ENCODE measurements around the gene JAKMIP2. TPM values are rescaled to one million over a fixed set of nuclear protein-coding genes. Genes with fewer than 3 reads are reported as not detected.

JAKMIP2 gene
- total and polyA plus RNA-seq, 4 donors, result 0.13 to 1.9 (median 0.42) TPM; not detected in 1

DNA sequence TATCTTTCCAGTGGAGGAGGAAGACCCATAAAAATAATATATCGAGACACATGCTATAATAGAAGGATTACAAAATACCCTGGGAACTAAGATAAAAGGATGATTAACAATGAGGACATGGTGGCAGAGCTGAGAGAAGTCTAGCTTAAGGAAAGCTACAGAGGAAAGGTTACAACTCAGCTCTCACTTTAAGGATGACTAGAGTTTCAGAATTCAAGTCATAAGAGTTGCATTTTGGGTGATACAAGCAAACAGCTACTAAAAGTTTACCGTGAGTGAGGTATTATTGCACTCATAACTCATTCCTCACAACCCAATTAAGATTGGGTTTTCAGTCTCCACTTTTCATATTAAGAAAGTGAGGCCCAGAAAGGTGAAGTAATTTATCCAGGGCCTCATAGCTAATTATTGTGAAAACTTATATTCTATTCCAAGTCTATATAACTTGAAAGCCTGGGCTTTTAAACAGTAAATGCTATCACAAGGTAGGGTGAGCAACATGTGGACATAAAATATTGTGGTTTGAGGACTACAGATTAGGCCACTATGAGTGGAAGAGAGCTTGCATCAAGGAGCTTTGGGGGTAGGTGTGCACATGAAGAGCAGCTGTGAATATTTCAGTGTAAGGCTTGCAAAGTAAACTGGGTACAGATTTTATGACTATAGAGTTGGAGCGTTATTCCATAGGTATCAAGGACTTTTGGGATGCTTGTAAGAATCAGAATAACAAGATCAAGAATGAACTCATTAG, 28.0 kb downstream of the JAKMIP2 start:
- no peaks in the 10 kb centered on the region for H3K27me3 ChIP-seq (ENCODE audit: control insufficient read depth in 1 of 2, insufficient read depth in 2 of 2, low read length in 1 of 2)
- no peak for ATAC-seq (ENCODE audit: low FRiP score)
- intact Hi-C loops (cut with DNase I), result no loop called here
- no peak overlapping the region for H3K4me3 ChIP-seq (ENCODE audit: low read length in 2 of 2)
- no peaks in the 10 kb centered on the region for H3K4me1 ChIP-seq (ENCODE audit: control insufficient read depth in 1 of 2, insufficient read depth in 2 of 2, low read length in 2 of 2)
- H3K9me3 ChIP-seq (ENCODE audit: control insufficient read depth, low read length), result peaks cover 1% of the 10 kb centered on the region
- DNase-seq, result no peak
- H3K36me3 ChIP-seq (ENCODE audit: control insufficient read depth in 1 of 2, insufficient read depth in 2 of 2, low read length in 1 of 2), result no peaks in the 10 kb centered on the region
- WGBS, 2 donors, result 89 to 92% methylated on average over 3 of the region's 3 CpGs
- H3K27ac ChIP-seq (ENCODE audit: low read depth in 1 of 2, low read length in 2 of 2), result no peak overlapping the region

DNA sequence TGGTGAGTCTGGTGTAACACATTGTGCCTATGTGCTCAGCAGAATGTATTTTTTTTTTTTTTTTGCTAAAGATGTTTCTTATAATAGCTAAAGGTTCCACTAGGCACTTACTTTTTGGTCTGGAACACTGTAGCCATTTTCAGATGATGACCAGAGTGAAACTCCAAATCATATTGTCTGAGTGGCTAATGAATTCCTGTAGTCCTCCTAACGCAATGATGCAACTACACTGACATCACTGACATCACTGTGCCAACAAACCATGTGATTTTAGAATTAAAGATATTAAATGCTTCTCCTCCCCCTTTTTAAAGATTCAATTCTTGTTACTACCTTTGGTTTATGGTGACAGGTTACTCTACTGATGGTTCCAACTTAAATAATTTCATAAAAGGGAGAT, 28.8 kb downstream of the JAKMIP2 start:
- intact Hi-C loops (cut with DNase I), result no loop called here
- no peaks in the 10 kb centered on the region for H3K36me3 ChIP-seq (ENCODE audit: control insufficient read depth in 1 of 2, insufficient read depth in 2 of 2, low read length in 1 of 2)
- H3K27ac ChIP-seq (ENCODE audit: low read depth in 1 of 2, low read length in 2 of 2), result no peak overlapping the region
- DNase-seq (no peak), ATAC-seq (ENCODE audit: low FRiP score) (no peak)
- WGBS, 2 donors, result 63 to 88% methylated on average over 1 of the region's 1 CpG
- no peaks in the 10 kb centered on the region for H3K4me1 ChIP-seq (ENCODE audit: control insufficient read depth in 1 of 2, insufficient read depth in 2 of 2, low read length in 2 of 2)
- no peaks in the 10 kb centered on the region for H3K27me3 ChIP-seq (ENCODE audit: control insufficient read depth in 1 of 2, insufficient read depth in 2 of 2, low read length in 1 of 2)
- peaks cover 1% of the 10 kb centered on the region for H3K9me3 ChIP-seq (ENCODE audit: control insufficient read depth, low read length)
- no peak overlapping the region for H3K4me3 ChIP-seq (ENCODE audit: low read length in 2 of 2)

DNA sequence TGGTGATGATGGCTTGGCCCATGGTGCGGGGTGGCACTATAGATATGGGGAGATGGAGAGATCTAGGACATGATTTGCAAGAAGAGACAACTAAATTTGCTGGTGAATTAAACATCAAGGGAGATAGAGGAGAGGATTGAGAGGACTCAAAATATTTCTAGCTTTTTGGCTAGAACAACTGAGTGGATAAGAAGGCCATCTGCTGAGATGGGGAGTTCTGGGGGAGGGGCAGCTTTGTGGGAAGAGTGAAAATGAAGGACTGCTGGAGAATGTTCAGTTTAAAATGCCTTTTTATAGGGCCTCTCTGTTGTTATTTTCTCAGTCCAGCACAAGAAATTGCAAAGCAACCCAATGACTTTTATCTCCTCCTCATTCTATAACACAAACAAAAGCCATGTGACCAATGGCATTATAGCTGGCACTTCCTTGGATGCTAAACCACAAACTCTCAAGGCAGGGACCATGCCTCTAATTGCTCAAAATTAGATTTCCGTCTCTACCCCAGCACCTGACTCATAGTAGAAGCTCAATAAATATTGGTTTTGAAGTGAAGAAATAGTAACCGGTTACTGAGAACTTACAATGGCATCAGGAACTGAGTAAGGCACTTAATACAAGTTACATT, 29.8 kb downstream of the JAKMIP2 start:
- Histone ChIP-seq H3K27ac (ENCODE audit: low read depth in 1 of 2, low read length in 2 of 2) (no peak overlapping the region), H3K27me3 (ENCODE audit: control insufficient read depth in 1 of 2, insufficient read depth in 2 of 2, low read length in 1 of 2) (no peaks in the 10 kb centered on the region), H3K36me3 (ENCODE audit: control insufficient read depth in 1 of 2, insufficient read depth in 2 of 2, low read length in 1 of 2) (no peaks in the 10 kb centered on the region), H3K9me3 (ENCODE audit: control insufficient read depth, low read length) (peaks cover 1% of the 10 kb centered on the region), H3K4me1 (ENCODE audit: control insufficient read depth in 1 of 2, insufficient read depth in 2 of 2, low read length in 2 of 2) (no peaks in the 10 kb centered on the region), H3K4me3 (ENCODE audit: low read length in 2 of 2) (no peak overlapping the region)
- intact Hi-C loops (cut with DNase I), result no loop called here
- WGBS, 2 donors, result 92 to 96% methylated on average over 3 of the region's 3 CpGs
- ATAC-seq (ENCODE audit: low FRiP score), result no peak
- no peak for DNase-seq

DNA sequence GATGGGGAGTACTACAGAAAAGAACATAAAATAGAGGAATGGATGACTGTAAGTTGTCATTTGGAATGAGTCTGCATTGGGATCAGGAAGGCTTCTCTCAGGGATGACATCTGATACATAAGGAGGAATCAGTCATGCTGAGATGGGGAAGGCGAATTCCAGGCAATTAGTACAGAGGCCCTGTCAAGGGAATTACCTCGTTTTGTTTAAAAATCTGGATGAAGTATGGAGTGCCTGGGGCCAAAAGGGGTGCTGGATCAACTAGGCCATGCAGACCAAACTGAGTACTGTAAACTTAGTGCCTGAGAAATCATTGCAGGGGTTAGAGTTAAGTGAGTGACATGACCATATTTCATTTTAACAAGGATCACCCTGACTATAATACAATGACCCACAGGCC, 30.5 kb downstream of the JAKMIP2 start:
- Histone ChIP-seq H3K4me3 (ENCODE audit: low read length in 2 of 2) (no peak overlapping the region), H3K27me3 (ENCODE audit: control insufficient read depth in 1 of 2, insufficient read depth in 2 of 2, low read length in 1 of 2) (no peaks in the 10 kb centered on the region), H3K9me3 (ENCODE audit: control insufficient read depth, low read length) (peaks cover 1% of the 10 kb centered on the region), H3K27ac (ENCODE audit: low read depth in 1 of 2, low read length in 2 of 2) (no peak overlapping the region), H3K36me3 (ENCODE audit: control insufficient read depth in 1 of 2, insufficient read depth in 2 of 2, low read length in 1 of 2) (no peaks in the 10 kb centered on the region), H3K4me1 (ENCODE audit: control insufficient read depth in 1 of 2, insufficient read depth in 2 of 2, low read length in 2 of 2) (no peaks in the 10 kb centered on the region)
- no peak for DNase-seq
- 64 to 69% methylated on average over 2 of the region's 2 CpGs for WGBS, 2 donors
- no peak for ATAC-seq (ENCODE audit: low FRiP score)
- intact Hi-C loops (cut with DNase I), result no loop called here

DNA sequence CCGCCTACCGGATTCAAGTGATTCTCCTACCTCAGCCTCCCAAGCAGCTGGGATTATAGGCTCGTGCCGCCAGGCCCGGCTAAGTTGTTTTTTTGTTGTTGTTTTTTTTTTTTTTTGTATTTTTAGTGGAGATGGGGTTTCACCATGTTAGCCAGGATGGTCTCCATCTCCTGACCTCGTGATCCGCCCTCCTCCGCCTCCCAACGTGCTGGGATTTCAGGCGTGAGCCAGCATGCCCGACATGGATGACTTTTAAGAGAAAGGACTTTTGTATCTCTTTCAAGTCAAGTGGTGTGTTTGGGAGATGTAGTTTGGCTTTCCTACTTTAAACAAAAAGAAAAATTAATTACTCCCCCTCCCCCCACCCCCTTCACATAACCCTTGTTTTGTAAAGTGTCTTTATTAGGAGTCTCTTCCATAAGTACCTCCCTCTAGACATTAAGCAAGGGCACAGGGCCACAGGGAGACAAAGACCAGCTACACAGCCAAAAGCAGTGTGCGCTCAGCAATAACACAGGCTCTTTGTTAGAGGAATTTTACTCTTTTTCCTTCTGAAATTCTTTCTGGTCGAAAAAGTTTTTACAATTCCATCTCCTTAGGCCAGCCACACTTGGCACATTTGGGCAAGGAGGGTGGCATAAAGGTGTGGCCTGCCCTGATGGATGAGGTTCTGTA, 31.2 kb downstream of the JAKMIP2 start:
- no peaks in the 10 kb centered on the region for H3K36me3 ChIP-seq (ENCODE audit: control insufficient read depth in 1 of 2, insufficient read depth in 2 of 2, low read length in 1 of 2)
- no peak overlapping the region for H3K27ac ChIP-seq (ENCODE audit: low read depth in 1 of 2, low read length in 2 of 2)
- ATAC-seq (ENCODE audit: low FRiP score) (no peak), DNase-seq (no peak)
- intact Hi-C loops (cut with DNase I), result no loop called here
- H3K4me1 ChIP-seq (ENCODE audit: control insufficient read depth in 1 of 2, insufficient read depth in 2 of 2, low read length in 2 of 2), result no peaks in the 10 kb centered on the region
- 82 to 85% methylated on average over 13 of the region's 13 CpGs for WGBS, 2 donors
- H3K27me3 ChIP-seq (ENCODE audit: control insufficient read depth in 1 of 2, insufficient read depth in 2 of 2, low read length in 1 of 2), result no peaks in the 10 kb centered on the region
- H3K9me3 ChIP-seq (ENCODE audit: control insufficient read depth, low read length), result no peaks in the 10 kb centered on the region
- no peak overlapping the region for H3K4me3 ChIP-seq (ENCODE audit: low read length in 2 of 2)

DNA sequence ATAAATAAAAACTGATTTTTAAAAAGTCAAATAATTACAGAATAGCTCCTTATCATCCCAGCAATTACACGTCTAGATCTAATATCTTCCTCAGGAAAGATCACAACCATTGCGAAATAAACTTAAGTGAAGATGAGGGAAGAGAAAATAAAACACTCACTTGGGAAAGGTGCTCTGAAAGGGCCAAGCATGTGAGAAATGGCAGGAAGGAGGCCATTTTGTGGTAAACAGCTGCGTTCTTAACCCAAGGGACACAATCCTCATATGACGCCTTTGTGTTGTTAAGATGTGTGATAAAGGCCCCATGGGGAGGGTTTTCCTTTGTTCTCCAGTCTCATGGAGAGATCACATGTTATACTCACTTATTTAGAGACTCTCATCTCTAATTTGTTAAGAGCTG, 32.5 kb downstream of the JAKMIP2 start:
- H3K36me3 ChIP-seq (ENCODE audit: control insufficient read depth in 1 of 2, insufficient read depth in 2 of 2, low read length in 1 of 2), result no peaks in the 10 kb centered on the region
- H3K4me3 ChIP-seq (ENCODE audit: low read length in 2 of 2), result no peak overlapping the region
- WGBS, 2 donors, result 63 to 64% methylated on average over 4 of the region's 4 CpGs
- intact Hi-C loops (cut with DNase I), result no loop called here
- H3K27ac ChIP-seq (ENCODE audit: low read depth in 1 of 2, low read length in 2 of 2), result no peak overlapping the region
- H3K4me1 ChIP-seq (ENCODE audit: control insufficient read depth in 1 of 2, insufficient read depth in 2 of 2, low read length in 2 of 2), result no peaks in the 10 kb centered on the region
- DNase-seq (no peak), ATAC-seq (ENCODE audit: low FRiP score) (no peak)
- H3K9me3 ChIP-seq (ENCODE audit: control insufficient read depth, low read length), result no peaks in the 10 kb centered on the region
- H3K27me3 ChIP-seq (ENCODE audit: control insufficient read depth in 1 of 2, insufficient read depth in 2 of 2, low read length in 1 of 2), result no peaks in the 10 kb centered on the region

DNA sequence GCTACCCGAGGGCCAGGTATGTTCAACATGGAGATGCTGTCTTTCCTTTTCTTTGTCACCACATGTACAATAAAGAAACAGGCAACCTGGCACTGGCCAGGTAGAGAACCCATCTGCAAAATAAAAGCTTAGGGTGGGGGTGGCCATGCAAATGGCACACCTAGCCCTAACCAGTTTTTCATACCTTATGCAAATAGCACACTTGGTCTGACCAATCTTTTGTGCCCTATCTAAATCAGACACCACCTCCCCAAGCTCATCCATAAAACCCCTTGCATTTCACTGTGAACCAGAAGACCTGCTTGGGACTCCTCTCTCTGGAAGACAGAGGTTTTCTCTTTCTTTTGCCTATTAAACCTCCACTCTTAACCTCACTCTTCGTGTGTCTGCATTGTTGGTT, 33.9 kb downstream of the JAKMIP2 start:
- DNase-seq (no peak), ATAC-seq (ENCODE audit: low FRiP score) (no peak)
- Histone ChIP-seq H3K9me3 (ENCODE audit: control insufficient read depth, low read length) (no peaks in the 10 kb centered on the region), H3K36me3 (ENCODE audit: control insufficient read depth in 1 of 2, insufficient read depth in 2 of 2, low read length in 1 of 2) (no peaks in the 10 kb centered on the region), H3K4me1 (ENCODE audit: control insufficient read depth in 1 of 2, insufficient read depth in 2 of 2, low read length in 2 of 2) (no peaks in the 10 kb centered on the region), H3K4me3 (ENCODE audit: low read length in 2 of 2) (no peak overlapping the region), H3K27ac (ENCODE audit: low read depth in 1 of 2, low read length in 2 of 2) (no peak overlapping the region), H3K27me3 (ENCODE audit: control insufficient read depth in 1 of 2, insufficient read depth in 2 of 2, low read length in 1 of 2) (no peaks in the 10 kb centered on the region)
- 57 to 67% methylated on average over 2 of the region's 2 CpGs for WGBS, 2 donors
- intact Hi-C loops (cut with DNase I), result no loop called here

DNA sequence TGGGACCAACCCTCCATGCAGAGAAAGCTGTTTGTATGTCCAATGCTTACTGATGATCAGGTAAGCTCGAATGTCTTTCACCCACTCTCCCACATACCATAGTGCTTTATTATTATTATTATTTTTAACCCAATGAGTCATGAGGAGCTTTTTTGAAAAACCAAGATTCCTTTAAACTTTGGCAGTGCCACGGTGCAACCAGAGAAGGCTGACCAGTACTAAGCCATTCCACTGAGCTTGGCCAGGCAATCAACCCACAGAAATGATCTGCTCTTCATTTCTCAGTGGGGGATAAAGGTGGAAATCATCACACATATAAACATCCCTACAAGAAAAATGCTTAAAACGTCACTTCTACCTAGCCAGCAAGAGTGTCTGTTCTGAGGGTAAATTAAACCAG, 35.5 kb downstream of the JAKMIP2 start:
- no peaks in the 10 kb centered on the region for H3K4me1 ChIP-seq (ENCODE audit: control insufficient read depth in 1 of 2, insufficient read depth in 2 of 2, low read length in 2 of 2)
- DNase-seq, result no peak

More for the DNA sequence above, 35.5 kb downstream of the JAKMIP2 start:
- Histone ChIP-seq H3K9me3 (ENCODE audit: control insufficient read depth, low read length) (no peaks in the 10 kb centered on the region), H3K27ac (ENCODE audit: low read depth in 1 of 2, low read length in 2 of 2) (no peak overlapping the region), H3K4me3 (ENCODE audit: low read length in 2 of 2) (no peak overlapping the region), H3K27me3 (ENCODE audit: control insufficient read depth in 1 of 2, insufficient read depth in 2 of 2, low read length in 1 of 2) (no peaks in the 10 kb centered on the region), H3K36me3 (ENCODE audit: control insufficient read depth in 1 of 2, insufficient read depth in 2 of 2, low read length in 1 of 2) (no peaks in the 10 kb centered on the region)
- ATAC-seq (ENCODE audit: low FRiP score), result no peak
- WGBS, 2 donors, result 48 to 52% methylated on average over 3 of the region's 3 CpGs
- intact Hi-C loops (cut with DNase I), result no loop called here
